ENCODE results near the gene ZDHHC3.

The ZDHHC3 gene

GRCh38 chr3:44926921-44927320, 49.1 kb downstream of the ZDHHC3 start:
- no peak for DNase-seq (ENCODE audit: low spot score)

GRCh38 chr3:44926172-44926571, 49.8 kb downstream of the ZDHHC3 start:
- DNase-seq (ENCODE audit: low spot score): no peak

- no peak for DNase-seq (ENCODE audit: low spot score)
These were observed 51.4 kb downstream of the ZDHHC3 start for GRCh38 chr3:44924457-44925084.

GRCh38 chr3:44923632-44924456, 52.1 kb downstream of the ZDHHC3 start:
- DNase-seq (ENCODE audit: low spot score): no peak

GRCh38 chr3:44920081-44920480, 55.9 kb downstream of the ZDHHC3 start:
- DNase-seq (ENCODE audit: low spot score): no peak

- no peak for DNase-seq (ENCODE audit: low spot score)
These were observed 57.4 kb downstream of the ZDHHC3 start for GRCh38 chr3:44918581-44918980.

- DNase-seq (ENCODE audit: low spot score): no peak
These were observed 57.9 kb downstream of the ZDHHC3 start for GRCh38 chr3:44918087-44918486.

- peak; percentile 3 for DNase-seq (ENCODE audit: low spot score)
These were observed 60.1 kb downstream of the ZDHHC3 start for GRCh38 chr3:44915702-44916438.

- DNase-seq (ENCODE audit: low spot score): peak; percentile 42
These were observed 61.0 kb downstream of the ZDHHC3 start for GRCh38 chr3:44914936-44915335.

- DNase-seq (ENCODE audit: low spot score): peak; percentile 63
These were observed 62.0 kb downstream of the ZDHHC3 start for GRCh38 chr3:44913868-44914468.

GRCh38 chr3:44910693-44911092, 65.3 kb downstream of the ZDHHC3 start:
- no peak for DNase-seq (ENCODE audit: low spot score)

- DNase-seq (ENCODE audit: low spot score): no peak
These were observed 66.9 kb downstream of the ZDHHC3 start for GRCh38 chr3:44909063-44909462.

- DNase-seq (ENCODE audit: low spot score): no peak
These were observed 68.4 kb downstream of the ZDHHC3 start for GRCh38 chr3:44907612-44908011.

GRCh38 chr3:44906997-44907396, 69.0 kb downstream of the ZDHHC3 start:
- DNase-seq (ENCODE audit: low spot score): no peak

GRCh38 chr3:44905446-44906157, 70.4 kb downstream of the ZDHHC3 start:
- DNase-seq (ENCODE audit: low spot score): no peak

GRCh38 chr3:44903751-44904150, 72.2 kb downstream of the ZDHHC3 start:
- no peak for DNase-seq (ENCODE audit: low spot score)

- no peak for DNase-seq (ENCODE audit: low spot score)
These were observed 72.7 kb downstream of the ZDHHC3 start for GRCh38 chr3:44903314-44903713.

GRCh38 chr3:44902628-44903027, 73.3 kb downstream of the ZDHHC3 start:
- DNase-seq (ENCODE audit: low spot score): no peak

- DNase-seq (ENCODE audit: low spot score): no peak
These were observed 76.1 kb downstream of the ZDHHC3 start for GRCh38 chr3:44899683-44900367.

- no peak for DNase-seq (ENCODE audit: low spot score)
These were observed 79.5 kb downstream of the ZDHHC3 start for GRCh38 chr3:44896440-44896839.

GRCh38 chr3:44894485-44894884, 81.5 kb downstream of the ZDHHC3 start:
- DNase-seq (ENCODE audit: low spot score): no peak
